Body of pancreas (tissue), 4 donors: ENCODE measurements around the gene PTPRF. TPM values are rescaled to one million over a fixed set of nuclear protein-coding genes. Genes with fewer than 3 reads are reported as not detected.

ENCODE experiments used
- ATAC-seq: fragments of 150-250 bp; one replicate; pipeline ENCODE4 v1.9.1; 2016
- DNase-seq, 4 donors: peaks; one replicate each; pipeline ENCODE4 v3.0.0-alpha.2; 2019
- H3K27ac ChIP-seq, 4 donors: fragments of 200-600 bp; sonication (generic); 1 replicate in 3 of 4; 2 replicates in 1 of 4; pipeline versions ENCODE4 v1.5.1 to v1.6.1; 2016 to 2019; ENCODE audit warnings: mild to moderate bottlenecking in 1 of 4, mixed read lengths in 1 of 4, moderate library complexity in 1 of 4
- H3K27me3 ChIP-seq, 2 donors: fragments of 200-600 bp; sonication (generic); one replicate each; pipeline ENCODE4 v1.6.0; 2016; ENCODE audit warnings: mild to moderate bottlenecking in 1 of 2
- H3K36me3 ChIP-seq, 2 donors: fragments of 200-600 bp; sonication (generic); replicated peaks in 1 of 2; 2 replicates each; pipeline ENCODE4 v1.5.1; 2016; ENCODE audit warnings: low read depth in 2 of 2; ENCODE audit not compliant: insufficient read depth in 1 of 2
- H3K4me1 ChIP-seq: fragments of 200-600 bp; sonication (generic); one replicate; pipeline ENCODE4 v1.6.0; 2016
- H3K4me3 ChIP-seq, 2 donors: fragments of 200-600 bp; sonication (generic); 1 replicate in 1 of 2; 2 replicates in 1 of 2; pipeline ENCODE4 v1.5.1; 2016 to 2019
- H3K9me3 ChIP-seq, 3 donors: fragments of 200-600 bp; sonication (generic); 1 replicate in 2 of 3; 2 replicates in 1 of 3; pipeline ENCODE4 v1.5.1; 2016
- POLR2A ChIP-seq, 3 donors: fragments of 450-650 bp; IDR thresholded peaks; one replicate each; pipeline ENCODE4 v1.6.1; 2016; ENCODE audit warnings: antibody characterized with exemption in 3 of 3, mild to moderate bottlenecking in 2 of 3
- WGBS, 2 donors: methylation state at CpG; one replicate each; pipeline ENCODE4 v1.1.5; 2017; 5-methylcytosine and 5-hydroxymethylcytosine counted together
- intact Hi-C: fragments of 100-400 bp; cut with DNase I; formaldehyde crosslinking; loops from one replicate; pipeline ENCODE4 v1.15.1; 2023
- total RNA-seq, 2 donors: library from RNA; depleted of rRNA; stranded (reverse); fragments of >200 nt; gene quantifications; one replicate each; pipeline ENCODE4 v1.1.0, GENCODE V29; 2016
- TF ChIP-seq, protein P1 (sequence below), 7 experiments: fragments of 450-650 bp in 4 of 7; fragments of 200-600 bp in 3 of 7; sonication (generic) in 3 of 7; IDR thresholded peaks; one replicate each; pipeline ENCODE4 v1.5.1; 2016 to 2019; ENCODE audit warnings: antibody characterized with exemption in 7 of 7

Gene PTPRF
- total RNA-seq: 10 to 100 TPM; 81.7 to 89.0 TPM

DNA sequence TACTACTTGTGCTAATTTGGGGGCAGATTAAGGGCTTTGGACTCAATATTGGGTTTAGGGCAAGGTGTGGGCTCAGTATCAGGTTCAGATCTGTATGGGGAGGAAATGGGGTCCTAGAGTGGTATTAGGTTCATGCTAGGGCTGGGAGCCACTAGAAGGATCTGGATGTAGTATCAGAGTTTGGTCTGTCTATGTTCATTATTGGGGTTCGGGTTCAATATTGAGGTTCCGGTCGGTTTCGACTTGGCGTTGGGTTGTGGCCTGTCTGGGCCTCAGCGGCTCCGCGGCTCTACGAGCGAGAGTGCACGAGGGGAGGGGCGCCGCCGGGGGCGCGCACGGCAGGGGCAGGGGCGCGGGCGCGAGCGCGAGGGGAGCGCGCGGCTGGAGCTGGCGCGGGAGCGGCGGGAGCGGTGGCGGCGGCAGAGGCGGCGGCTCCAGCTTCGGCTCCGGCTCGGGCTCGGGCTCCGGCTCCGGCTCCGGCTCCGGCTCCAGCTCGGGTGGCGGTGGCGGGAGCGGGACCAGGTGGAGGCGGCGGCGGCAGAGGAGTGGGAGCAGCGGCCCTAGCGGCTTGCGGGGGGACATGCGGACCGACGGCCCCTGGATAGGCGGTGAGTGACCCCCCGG is at the start of gene PTPRF:
TSS of gene PTPRF (plus strand) at position 401 of the 624 bp plus-strand sequence. CDS start 14,193 bp downstream, outside the sequence.
- TF ChIP-seq, protein P1, sequence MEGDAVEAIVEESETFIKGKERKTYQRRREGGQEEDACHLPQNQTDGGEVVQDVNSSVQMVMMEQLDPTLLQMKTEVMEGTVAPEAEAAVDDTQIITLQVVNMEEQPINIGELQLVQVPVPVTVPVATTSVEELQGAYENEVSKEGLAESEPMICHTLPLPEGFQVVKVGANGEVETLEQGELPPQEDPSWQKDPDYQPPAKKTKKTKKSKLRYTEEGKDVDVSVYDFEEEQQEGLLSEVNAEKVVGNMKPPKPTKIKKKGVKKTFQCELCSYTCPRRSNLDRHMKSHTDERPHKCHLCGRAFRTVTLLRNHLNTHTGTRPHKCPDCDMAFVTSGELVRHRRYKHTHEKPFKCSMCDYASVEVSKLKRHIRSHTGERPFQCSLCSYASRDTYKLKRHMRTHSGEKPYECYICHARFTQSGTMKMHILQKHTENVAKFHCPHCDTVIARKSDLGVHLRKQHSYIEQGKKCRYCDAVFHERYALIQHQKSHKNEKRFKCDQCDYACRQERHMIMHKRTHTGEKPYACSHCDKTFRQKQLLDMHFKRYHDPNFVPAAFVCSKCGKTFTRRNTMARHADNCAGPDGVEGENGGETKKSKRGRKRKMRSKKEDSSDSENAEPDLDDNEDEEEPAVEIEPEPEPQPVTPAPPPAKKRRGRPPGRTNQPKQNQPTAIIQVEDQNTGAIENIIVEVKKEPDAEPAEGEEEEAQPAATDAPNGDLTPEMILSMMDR (IDR thresholded peaks at IDR 0.05): no peak
- peak in 2 of 3 donors; percentile 40 to 52 for TF ChIP-seq POLR2A (IDR thresholded peaks at IDR 0.05)
- ATAC-seq (peak; percentile 78), DNase-seq (peak; percentile 70 to 81 (median 77))
- Histone ChIP-seq H3K27ac (peak within 1 kb of the TSS; percentile 79 to 94 (median 84)), H3K9me3 (no peaks in the 10 kb centered on the region), H3K36me3 (no peaks in the 10 kb centered on the region), H3K4me3 (peak within 1 kb of the TSS; percentile 32 to 86), H3K4me1 (peaks cover 52% of the 10 kb centered on the region), H3K27me3 (no peaks in the 10 kb centered on the region)
- intact Hi-C loops: no loop called here
- WGBS, 2 donors: 0% methylated on average over 1 to 57 of the region's 58 CpGs

DNA sequence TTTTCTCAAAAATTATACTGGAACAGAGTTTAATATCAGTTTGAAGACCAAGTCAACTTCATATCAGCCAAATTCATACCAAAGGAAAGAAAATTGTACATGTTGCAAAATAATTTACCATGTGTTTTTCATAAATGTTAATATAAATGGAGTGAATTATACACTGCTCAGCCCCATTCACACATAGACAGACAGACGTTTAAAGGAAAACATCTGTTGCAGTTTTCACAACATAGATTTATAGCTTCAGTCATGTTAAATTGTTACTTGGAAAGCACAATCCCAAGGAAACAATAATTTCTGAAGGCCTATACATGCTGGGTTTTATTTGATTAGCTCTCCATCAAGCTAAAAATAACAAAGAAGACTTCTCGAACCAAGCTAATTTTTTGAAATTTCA is 49.2 kb upstream of the PTPRF start:
- no peak for ATAC-seq
- no peaks in the 10 kb centered on the region for H3K4me1 ChIP-seq
- H3K4me3 ChIP-seq: no peak overlapping the region
- 90 to 92% methylated on average over 2 of the region's 2 CpGs for WGBS, 2 donors
- no peak overlapping the region for H3K27ac ChIP-seq
- intact Hi-C loops: no loop called here
- no peaks in the 10 kb centered on the region for H3K36me3 ChIP-seq
- H3K9me3 ChIP-seq: no peaks in the 10 kb centered on the region
- no peak for TF ChIP-seq POLR2A (IDR thresholded peaks at IDR 0.05)
- TF ChIP-seq, protein P1 (IDR thresholded peaks at IDR 0.05): no peak
- no peak for DNase-seq
- no peaks in the 10 kb centered on the region for H3K27me3 ChIP-seq

DNA sequence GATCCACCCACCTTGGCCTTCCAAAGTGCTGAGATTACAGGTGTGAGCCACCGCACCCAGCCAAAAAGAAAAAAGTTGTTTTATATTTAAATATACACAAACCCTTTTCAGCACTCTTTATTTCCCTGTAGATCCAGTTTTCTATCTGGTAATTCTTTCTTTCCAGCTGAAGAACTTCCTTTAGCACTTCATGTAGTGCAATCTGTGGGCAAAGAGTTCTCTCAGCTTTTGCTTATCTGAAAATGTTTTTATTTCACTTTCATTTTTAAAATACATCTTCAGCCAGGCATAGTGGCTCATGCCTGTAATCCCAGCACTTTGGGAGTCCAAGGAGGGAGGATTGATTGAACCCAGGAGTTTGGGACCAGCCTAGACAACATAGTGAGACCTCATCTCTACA is 48.5 kb upstream of the PTPRF start:
- Histone ChIP-seq H3K4me1 (no peaks in the 10 kb centered on the region), H3K27ac (peak overlapping the region in 1 of 4 donors; percentile 58), H3K36me3 (no peaks in the 10 kb centered on the region), H3K9me3 (no peaks in the 10 kb centered on the region), H3K4me3 (no peak overlapping the region), H3K27me3 (no peaks in the 10 kb centered on the region)
- intact Hi-C loops: no loop called here
- TF ChIP-seq, protein P1 (IDR thresholded peaks at IDR 0.05): no peak
- TF ChIP-seq POLR2A (IDR thresholded peaks at IDR 0.05): no peak
- ATAC-seq: no peak
- WGBS, 2 donors: 63 to 80% methylated on average over 1 of the region's 1 CpG
- DNase-seq: no peak

DNA sequence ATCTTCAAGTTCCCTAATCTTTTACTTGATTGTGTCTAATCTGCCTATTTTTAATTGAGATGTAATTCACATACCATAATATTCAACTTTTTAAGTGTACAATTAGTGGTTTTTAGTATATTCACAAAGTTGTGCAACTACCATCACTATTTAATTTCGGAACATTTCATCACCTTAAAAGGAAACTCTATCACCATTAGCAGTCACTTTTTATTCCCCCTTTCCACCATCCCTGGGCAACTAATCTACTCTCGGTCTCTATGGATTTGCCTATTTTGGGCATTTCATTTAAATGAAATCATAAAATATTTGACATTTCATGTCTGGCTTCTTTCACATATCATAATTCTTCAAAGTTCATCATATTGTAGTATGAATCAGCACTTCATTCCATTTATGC is 46.3 kb upstream of the PTPRF start:
- Histone ChIP-seq H3K4me3 (no peak overlapping the region), H3K9me3 (no peaks in the 10 kb centered on the region), H3K4me1 (no peaks in the 10 kb centered on the region), H3K36me3 (no peaks in the 10 kb centered on the region), H3K27ac (no peak overlapping the region), H3K27me3 (no peaks in the 10 kb centered on the region)
- TF ChIP-seq, protein P1 (IDR thresholded peaks at IDR 0.05): no peak
- no peak for TF ChIP-seq POLR2A (IDR thresholded peaks at IDR 0.05)
- intact Hi-C loops: no loop called here
- DNase-seq (no peak), ATAC-seq (no peak)
- 79 to 96% methylated on average over 2 of the region's 2 CpGs for whole genome bisulfite sequencing, 2 donors

DNA sequence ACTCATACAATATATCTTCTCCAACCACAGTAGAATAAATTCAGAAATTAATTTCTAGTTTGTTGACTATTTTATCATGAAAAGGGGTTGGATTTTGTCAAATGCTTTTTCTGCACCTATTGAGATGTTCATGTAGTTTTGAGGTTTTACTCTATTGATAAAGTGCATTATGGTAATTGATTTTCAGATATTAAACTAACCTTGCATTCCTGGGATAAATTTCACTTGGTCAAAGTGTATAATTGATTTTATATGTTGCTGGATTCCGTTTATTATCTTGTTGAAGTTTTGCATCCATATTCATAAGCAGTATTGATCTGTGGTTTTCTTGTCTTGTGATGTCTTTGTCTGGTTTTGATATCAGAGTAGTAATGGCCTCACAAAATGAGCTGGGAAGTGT is 42.5 kb upstream of the PTPRF start:
- no peak for TF ChIP-seq POLR2A (IDR thresholded peaks at IDR 0.05)
- TF ChIP-seq, protein P1 (IDR thresholded peaks at IDR 0.05): no peak
- Histone ChIP-seq H3K27ac (no peak overlapping the region), H3K9me3 (no peaks in the 10 kb centered on the region), H3K36me3 (no peaks in the 10 kb centered on the region), H3K27me3 (no peaks in the 10 kb centered on the region), H3K4me3 (no peak overlapping the region), H3K4me1 (no peaks in the 10 kb centered on the region)
- intact Hi-C loops: no loop called here
- no peak for ATAC-seq
- 46 to 48% methylated on average over 1 of the region's 1 CpG for WGBS, 2 donors
- no peak for DNase-seq
